ENCODE measurements around the gene DOCK11.
A peak's percentile ranks its signal among the peaks of the same experiment; 100 is the strongest.
"Not testable (repeated sequence)": the region's sequence is repeated elsewhere in the genome, so short reads cannot be mapped to it uniquely, and the experiment has no call there.

Gene DOCK11

GRCh38 chrX:118694638-118695037 lies 199.0 kb downstream of the DOCK11 start:
- no peak for DNase-seq (ENCODE audit: low read depth in 2 of 2)

- no peak for DNase-seq (ENCODE audit: low read depth in 2 of 2)
Measured at GRCh38 chrX:118698516-118699170, 203.0 kb downstream of the DOCK11 start.

GRCh38 chrX:118702741-118703140 lies 207.1 kb downstream of the DOCK11 start:
- DNase-seq (ENCODE audit: low read depth in 2 of 2): no peak

GRCh38 chrX:118706681-118707080 lies 211.1 kb downstream of the DOCK11 start:
- DNase-seq (ENCODE audit: low read depth in 2 of 2): no peak

DNA sequence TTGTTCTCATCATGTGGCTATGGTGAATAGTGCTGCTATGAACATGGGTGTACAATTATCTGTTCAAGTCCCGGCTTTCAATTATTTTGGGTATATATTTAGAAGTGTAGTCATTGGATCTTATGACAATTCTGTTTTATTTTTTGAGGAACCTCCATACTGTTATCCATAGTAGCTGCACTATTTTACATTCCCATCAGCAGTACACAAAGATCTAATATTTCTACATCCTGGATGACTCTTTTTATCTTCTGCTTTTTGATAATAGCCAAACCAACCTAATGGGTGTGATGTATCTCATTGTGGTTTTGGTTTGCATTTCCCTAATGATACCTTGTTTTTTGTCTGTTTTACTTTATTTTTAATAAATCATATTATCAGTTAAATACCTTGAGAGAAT lies 218.9 kb downstream of the DOCK11 start:
- no peak for DNase-seq (ENCODE audit: low read depth in 2 of 2)

DNA sequence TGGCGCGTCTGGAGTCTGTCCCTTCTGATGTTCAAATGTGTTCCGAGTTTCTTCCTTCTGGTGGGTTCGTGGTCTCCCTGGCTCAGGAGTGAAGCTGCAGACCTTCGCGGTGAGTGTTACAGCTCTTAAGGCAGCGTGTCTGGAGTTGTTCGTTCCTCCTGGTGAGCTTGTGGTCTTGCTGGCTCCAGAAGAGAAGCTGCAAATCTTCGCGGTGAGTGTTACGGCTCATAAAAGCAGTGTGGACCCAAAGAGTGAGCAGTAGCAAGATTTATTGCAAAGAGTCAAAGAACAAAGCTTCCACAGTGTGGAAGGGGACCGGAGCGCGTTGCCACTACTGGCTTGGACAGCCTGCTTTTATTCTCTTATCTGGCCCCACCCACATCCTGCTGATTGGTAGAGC lies 220.3 kb downstream of the DOCK11 start:
- DNase-seq (ENCODE audit: low read depth in 2 of 2): not testable (repeated sequence)

- not testable (repeated sequence) for DNase-seq (ENCODE audit: low read depth in 2 of 2)
Measured at GRCh38 chrX:118716833-118717232, 221.2 kb downstream of the DOCK11 start.

- DNase-seq (ENCODE audit: low read depth in 2 of 2): no peak
Measured at GRCh38 chrX:118717678-118718391, 222.2 kb downstream of the DOCK11 start.

- DNase-seq (ENCODE audit: low read depth in 2 of 2): no peak
Measured at GRCh38 chrX:118718737-118719136, 223.1 kb downstream of the DOCK11 start.

GRCh38 chrX:118720058-118720707 lies 224.6 kb downstream of the DOCK11 start:
- DNase-seq (ENCODE audit: low read depth in 2 of 2): no peak

DNA sequence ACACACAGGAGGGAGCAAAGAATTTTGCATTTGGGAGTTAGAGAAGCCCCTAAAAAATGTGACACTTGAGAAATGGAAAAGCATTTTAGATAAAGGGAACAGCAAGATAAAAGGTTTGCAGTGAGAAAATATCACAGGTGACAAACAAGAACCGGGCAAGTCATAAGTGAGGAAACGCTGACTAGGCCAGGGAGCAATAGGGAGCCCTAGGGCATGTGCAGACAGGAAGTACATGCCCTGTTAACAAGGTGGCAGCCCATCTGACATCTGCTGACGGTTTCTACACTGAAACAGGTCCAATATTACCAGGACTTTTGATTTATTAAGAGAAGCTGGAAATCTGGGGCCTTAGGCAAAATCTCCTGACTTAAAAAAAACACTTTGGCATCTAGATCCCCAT lies 227.8 kb downstream of the DOCK11 start:
- DNase-seq (ENCODE audit: low read depth in 2 of 2): no peak

DNA sequence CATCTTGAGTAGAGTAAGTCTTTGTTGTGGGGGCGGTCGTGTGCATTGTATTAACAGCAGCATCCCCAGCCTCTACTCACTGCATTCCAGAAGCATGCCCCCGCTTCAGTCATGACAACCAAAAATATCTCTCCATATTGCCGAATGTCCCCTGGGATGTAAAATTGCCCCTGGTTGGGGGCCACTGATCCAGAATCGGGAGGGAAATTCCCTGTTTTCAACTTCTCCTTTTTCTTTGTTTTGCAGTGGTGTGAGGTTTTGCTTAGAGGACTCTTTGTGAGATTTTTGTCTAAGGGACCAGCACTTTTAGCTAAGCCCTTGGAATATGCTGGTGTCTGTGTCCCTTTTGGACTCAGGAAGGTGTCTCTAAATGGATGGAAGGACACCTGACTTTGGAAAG lies 228.8 kb downstream of the DOCK11 start:
- DNase-seq (ENCODE audit: low read depth in 2 of 2): no peak

DNA sequence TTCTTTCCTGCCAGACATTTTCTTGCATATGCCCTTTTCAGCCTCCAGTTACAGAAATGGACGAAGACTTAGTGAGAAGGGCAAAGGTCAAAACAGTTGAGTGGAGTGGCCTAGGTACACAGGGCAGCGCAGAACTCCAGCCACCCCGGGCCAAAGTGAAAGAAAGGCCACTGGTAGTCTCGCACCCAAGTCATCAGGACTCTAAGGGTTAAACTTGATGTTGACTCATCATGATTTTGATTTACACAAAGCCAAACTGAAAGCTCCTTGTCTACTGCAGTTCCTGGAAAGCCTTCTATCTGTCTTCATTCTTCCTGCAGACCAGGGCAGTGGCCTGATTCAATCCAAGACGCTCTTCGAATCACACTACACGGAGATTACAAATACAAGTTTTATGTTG lies 229.2 kb downstream of the DOCK11 start:
- DNase-seq (ENCODE audit: low read depth in 2 of 2): no peak

GRCh38 chrX:118726396-118726795 lies 230.8 kb downstream of the DOCK11 start:
- no peak for DNase-seq (ENCODE audit: low read depth in 2 of 2)

DNA sequence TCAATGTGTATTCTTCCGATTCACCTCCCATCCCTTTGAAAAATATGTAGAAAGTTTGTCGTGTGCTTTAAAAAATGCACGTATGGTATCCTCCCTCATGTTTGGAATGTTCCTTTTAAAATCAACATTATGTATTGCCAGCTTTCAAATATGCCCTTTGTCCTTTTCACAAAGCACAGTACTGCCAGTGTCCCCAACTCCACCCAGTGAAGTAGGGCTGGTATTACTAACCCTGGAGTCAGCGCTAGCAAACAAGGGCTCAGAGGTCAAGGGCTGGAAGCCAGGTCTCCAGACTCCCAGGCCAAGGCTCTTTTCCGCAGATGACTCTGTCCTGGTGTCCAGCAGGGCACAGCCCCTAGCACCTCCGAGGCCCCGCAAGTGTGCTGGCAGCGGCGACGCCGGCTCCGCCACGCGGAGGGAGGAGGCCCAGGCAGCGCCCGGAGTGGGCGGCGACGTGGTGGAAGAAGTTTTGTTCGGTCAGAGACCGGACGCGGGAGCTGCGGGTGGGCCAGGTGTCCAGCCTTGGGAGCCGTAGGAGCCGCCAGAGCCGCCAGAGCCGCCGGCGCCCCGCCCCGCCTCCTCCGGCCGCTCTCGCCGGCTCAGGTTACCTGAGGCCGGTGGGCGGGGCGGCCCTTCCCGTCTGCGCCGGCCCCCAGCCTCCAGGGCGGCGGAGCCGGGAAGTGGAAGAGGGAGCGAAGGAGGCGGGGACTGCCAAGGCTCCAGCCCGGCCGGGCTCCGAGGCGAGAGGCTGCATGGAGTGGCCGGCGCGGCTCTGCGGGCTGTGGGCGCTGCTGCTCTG lies 231.5 kb downstream of the DOCK11 start, which contains the start of gene IL13RA1:
IL13RA1 (plus strand) TSS at position 720 of the 799 bp plus-strand sequence; CDS start at position 753, 33 bp downstream.
- peak in 1 of 2 donors; percentile 4 for DNase-seq (ENCODE audit: low read depth in 2 of 2)

DNA sequence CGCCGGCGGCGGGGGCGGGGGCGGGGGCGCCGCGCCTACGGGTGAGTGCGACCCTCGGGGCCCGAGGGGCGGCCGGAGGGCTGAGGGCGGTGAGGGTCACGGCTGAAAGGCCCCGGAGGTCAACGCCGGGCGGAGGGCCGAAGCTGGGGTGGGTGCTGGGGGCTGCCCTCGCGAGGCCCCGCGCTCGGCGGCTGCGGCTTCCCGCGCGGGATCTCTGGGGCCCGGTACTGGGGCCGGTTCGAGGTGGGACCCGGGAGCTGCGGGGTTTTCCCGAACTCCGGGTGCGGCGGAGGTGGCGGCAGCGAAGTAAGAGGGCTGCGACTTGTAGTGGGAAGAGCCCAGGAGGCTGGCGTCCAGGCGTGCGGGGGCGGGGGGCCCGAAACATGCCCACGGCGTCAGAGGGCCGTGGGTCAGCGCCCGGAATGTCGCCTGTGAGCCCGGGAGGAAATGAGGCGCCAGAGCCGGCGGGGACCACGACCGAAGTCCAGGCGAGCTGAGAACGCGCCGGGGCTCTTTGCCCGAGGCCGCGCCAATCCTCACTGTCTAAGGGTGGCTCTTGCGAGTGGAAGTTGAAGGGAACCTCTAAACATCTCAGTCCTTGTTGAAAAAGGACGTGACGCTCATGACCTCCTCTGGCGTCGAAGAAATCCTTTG lies 232.2 kb downstream of the DOCK11 start:
- no peak for DNase-seq (ENCODE audit: low read depth in 2 of 2)

- no peak for DNase-seq (ENCODE audit: low read depth in 2 of 2)
Measured at GRCh38 chrX:118729042-118729652, 233.5 kb downstream of the DOCK11 start.

GRCh38 chrX:118730500-118731247 lies 235.1 kb downstream of the DOCK11 start:
- DNase-seq (ENCODE audit: low read depth in 2 of 2): no peak

- DNase-seq (ENCODE audit: low read depth in 2 of 2): not testable (repeated sequence)
Measured at GRCh38 chrX:118732551-118732950, 236.9 kb downstream of the DOCK11 start.

DNA sequence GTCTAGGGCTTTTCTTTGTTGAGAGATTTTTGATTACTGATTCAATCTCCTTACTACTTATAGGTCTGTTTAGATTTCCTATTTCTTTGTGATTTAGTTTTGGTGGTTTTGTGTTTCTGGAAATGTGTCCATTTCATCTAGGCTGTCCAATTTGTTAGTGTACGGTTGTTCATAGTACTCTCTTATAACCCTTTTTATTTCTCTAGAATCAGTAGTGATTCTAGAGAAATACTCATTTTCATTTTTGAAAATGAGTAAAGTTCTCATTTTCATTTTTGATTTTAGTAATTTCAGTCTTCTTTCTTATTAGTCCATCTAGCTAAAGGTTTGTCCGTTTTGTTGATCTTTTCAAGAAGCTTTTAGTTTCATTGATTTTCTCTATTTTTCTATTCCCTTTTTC lies 239.3 kb downstream of the DOCK11 start:
- DNase-seq (ENCODE audit: low read depth in 2 of 2): no peak
